A549 (cell line): ENCODE data around the gene TTC28. TPM values are rescaled to one million over a fixed set of nuclear protein-coding genes. Genes with fewer than 3 reads are reported as not detected.

Experiments used
- ATAC-seq, 2 experiments: fragments of 200-7000 bp in 1 of 2; fragments of >200 bp in 1 of 2; cut with Nextera tagmentation in 1 of 2; cut with Tn5 transposase in 1 of 2; 3 replicates each; pipeline versions ENCODE4 v1.8.0 to v1.9.1; 2018 to 2020; ENCODE audit warnings: mild to moderate bottlenecking in 1 of 2, moderate library complexity in 1 of 2
- CTCF ChIA-PET: fragments of 300-600 bp; sonication (Branson Sonifier 250); formaldehyde crosslinking; extraction: SDS; loops from one replicate; lab custom pipeline; 2021; ENCODE audit warnings: antibody characterized with exemption, inconsistent platforms; lab: Yijun Ruan, JAX
- POLR2A ChIA-PET: fragments of 350-600 bp; formaldehyde crosslinking; extraction: SDS; loops from one replicate; lab custom pipeline; 2021; ENCODE audit warnings: antibody characterized with exemption, inconsistent platforms; lab: Yijun Ruan, JAX
- DNase-seq, 2 experiments: peaks; one replicate each; pipeline versions ENCODE4 v3.0.0 to v3.0.0-alpha.2; 2011 to 2016; ENCODE audit warnings: low read depth in 1 of 2, low spot score in 1 of 2
- FAIRE-seq: peaks from 2 replicates; lab custom pipeline; 2011; peaks lifted over from hg19 to GRCh38; lab: Jason Lieb, UNC
- H3K27ac ChIP-seq, 2 experiments: fragments of >200 bp; sonication (Bioruptor Twin); formaldehyde crosslinking; 3 replicates each; pipeline ENCODE4 v1.5.1; 2016 to 2017
- H3K4me1 ChIP-seq: fragments of >200 bp; sonication (Bioruptor Twin); formaldehyde crosslinking; 3 replicates; pipeline ENCODE4 v1.6.1; 2016
- H3K4me2 ChIP-seq: fragments of >200 bp; sonication (Bioruptor Twin); formaldehyde crosslinking; 3 replicates; pipeline ENCODE4 v1.6.1; 2016
- H3K4me3 ChIP-seq: fragments of >200 bp; sonication (Bioruptor Twin); formaldehyde crosslinking; 3 replicates; pipeline ENCODE4 v1.5.1; 2016
- H3K9me3 ChIP-seq: fragments of >200 bp; sonication (Bioruptor Twin); formaldehyde crosslinking; 3 replicates; pipeline ENCODE4 v1.6.1; 2016
- ATOH8 ChIP-seq: fragments of 250-450 bp; sonication (Bioruptor Pico); IDR thresholded peaks from 2 replicates; pipeline ENCODE4 v1.5.0; 2020; ENCODE audit warnings: low read depth, mild to moderate bottlenecking, moderate library complexity
- CBX2 ChIP-seq: fragments of 200-600 bp; sonication (generic); IDR thresholded peaks from 2 replicates; pipeline ENCODE4 v1.6.1; 2016; ENCODE audit warnings: low read depth, mild to moderate bottlenecking, borderline replicate concordance
- CBX8 ChIP-seq: fragments of 200-600 bp; sonication (generic); IDR thresholded peaks from 2 replicates; pipeline ENCODE4 v1.6.1; 2016
- CTCF ChIP-seq: fragments of >200 bp; sonication (Bioruptor Twin); formaldehyde crosslinking; IDR thresholded peaks from 3 replicates; pipeline ENCODE4 v1.5.1; 2016
- E2F6 ChIP-seq: IDR thresholded peaks from 2 replicates; pipeline ENCODE4 v1.6.1; 2012; ENCODE audit warnings: low read depth, borderline replicate concordance
- EP300 ChIP-seq, 2 experiments: fragments of >200 bp; sonication (Bioruptor Twin); formaldehyde crosslinking; IDR thresholded peaks; 2 replicates in 1 of 2; 3 replicates in 1 of 2; pipeline ENCODE4 v1.6.1; 2016 to 2017
- ESRRA ChIP-seq: fragments of 150-350 bp; IDR thresholded peaks from 2 replicates; pipeline ENCODE4 v1.6.1; 2014; ENCODE audit warnings: mild to moderate bottlenecking, low read length, borderline replicate concordance
- FOSB ChIP-seq: fragments of 250-450 bp; sonication (Bioruptor Pico); IDR thresholded peaks from 2 replicates; pipeline ENCODE4 v1.5.0; 2020; ENCODE audit warnings: mild to moderate bottlenecking, moderate library complexity
- GATA3 ChIP-seq: IDR thresholded peaks from 2 replicates; pipeline ENCODE4 v1.6.1; 2012; ENCODE audit warnings: borderline replicate concordance
- HEYL ChIP-seq: fragments of 250-450 bp; sonication (Bioruptor Pico); IDR thresholded peaks from 2 replicates; pipeline ENCODE4 v1.8.0; 2021; ENCODE audit warnings: mild to moderate bottlenecking, moderate library complexity
- HOXB13 ChIP-seq: fragments of 250-450 bp; sonication (Bioruptor Pico); IDR thresholded peaks from 2 replicates; pipeline ENCODE4 v1.5.0; 2020; ENCODE audit warnings: low read depth, mild to moderate bottlenecking, moderate library complexity
- HOXB5 ChIP-seq: fragments of 250-450 bp; sonication (Bioruptor Pico); IDR thresholded peaks from 2 replicates; pipeline ENCODE4 v1.5.0; 2020; ENCODE audit warnings: mild to moderate bottlenecking, moderate library complexity
- KDM1A ChIP-seq: fragments of 200-600 bp; sonication (generic); IDR thresholded peaks from 2 replicates; pipeline ENCODE4 v1.6.1; 2016; ENCODE audit warnings: low read depth, mild to moderate bottlenecking
- KDM5A ChIP-seq: fragments of 200-600 bp; sonication (generic); IDR thresholded peaks from 2 replicates; pipeline ENCODE4 v1.6.1; 2016; ENCODE audit warnings: antibody characterized with exemption, mild to moderate bottlenecking
- RAD21 ChIP-seq, 2 experiments: fragments of >200 bp in 1 of 2; sonication (Bioruptor Twin) in 1 of 2; formaldehyde crosslinking in 1 of 2; IDR thresholded peaks in 1 of 2; conservative IDR thresholded peaks in 1 of 2; 2 replicates in 1 of 2; 3 replicates in 1 of 2; pipeline ENCODE4 v1.6.1; 2012 to 2018; ENCODE audit warnings: inconsistent platforms in 1 of 2
- REST ChIP-seq: fragments of 200-600 bp; sonication (generic); IDR thresholded peaks from 2 replicates; pipeline ENCODE4 v1.6.1; 2016; ENCODE audit warnings: antibody characterized with exemption, mild to moderate bottlenecking, moderate library complexity
- RFX5 ChIP-seq: fragments of 450-650 bp; IDR thresholded peaks from 2 replicates; pipeline ENCODE4 v1.7.1; 2014; ENCODE audit warnings: antibody characterized with exemption, mild to moderate bottlenecking, moderate library complexity
- TFCP2L1 ChIP-seq: fragments of 250-450 bp; sonication (Bioruptor Pico); IDR thresholded peaks from 2 replicates; pipeline ENCODE4 v1.5.0; 2021; ENCODE audit warnings: mild to moderate bottlenecking
- TP53 ChIP-seq: fragments of 250-450 bp; sonication (Bioruptor Pico); IDR thresholded peaks from 2 replicates; pipeline ENCODE4 v1.5.0; 2021; ENCODE audit warnings: mild to moderate bottlenecking, moderate library complexity
- USF2 ChIP-seq: fragments of 450-650 bp; IDR thresholded peaks from 2 replicates; pipeline ENCODE4 v1.6.1; 2014; ENCODE audit warnings: antibody characterized with exemption
- ZFP36 ChIP-seq: fragments of 450-650 bp; IDR thresholded peaks from 2 replicates; pipeline ENCODE4 v1.6.1; 2014; ENCODE audit warnings: borderline replicate concordance; ENCODE audit not compliant: partially characterized antibody
- ZSCAN20 ChIP-seq: fragments of 250-450 bp; sonication (Bioruptor Pico); IDR thresholded peaks from 2 replicates; pipeline ENCODE4 v1.8.0; 2022; ENCODE audit warnings: mild to moderate bottlenecking, moderate library complexity
- WGBS: methylation state at CpG from one replicate; pipeline ENCODE4 v1.1.6; 2017; ENCODE audit errors: missing lambda C conversion rate; 5-methylcytosine and 5-hydroxymethylcytosine counted together
- polyA plus RNA-seq, 4 experiments: library from polyadenylated mRNA; depleted of rRNA in 3 of 4; stranded (reverse); fragments of >200 nt; fragmentation: RNase III in 1 of 4; extraction: RNeasy Plus Mini Kit Qiagen cat#74134 plus additional on column Dnase treatment in 1 of 4; gene quantifications; 2 replicates in 3 of 4; 3 replicates in 1 of 4; pipeline ENCODE4 v1.2.3, GENCODE V29; 2011 to 2017

TTC28 gene
- polyA plus RNA-seq, 2 of the 4 experiments (the other 2 are of a cell fraction): 2.6 to 3.8 TPM

- no peak overlapping the region for H3K4me2 ChIP-seq
- POLR2A ChIA-PET: no interaction called here
- DNase-seq (no peak), ATAC-seq (no peak), FAIRE-seq (no peak)
- no peak overlapping the region for H3K27ac ChIP-seq
- H3K4me3 ChIP-seq: no peak overlapping the region
- CTCF ChIA-PET: no interaction called here
- no peak for TF ChIP-seq RAD21 (conservative IDR thresholded peaks at IDR 0.05 in 1 of 2, IDR thresholded peaks at IDR 0.05 in 1 of 2)
- no peak for TF ChIP-seq RFX5
- TF ChIP-seq EP300 (IDR thresholded peaks at IDR 0.05): no peak
- no peak for TF ChIP-seq TFCP2L1
- no peak for TF ChIP-seq KDM1A
- TF ChIP-seq TP53 (CRISPR knock-in tag): no peak
- TF ChIP-seq CTCF: no peak
- TF ChIP-seq ZFP36: no peak
- no peak for TF ChIP-seq KDM5A
- TF ChIP-seq CBX8: no peak
- no peak for TF ChIP-seq E2F6
- no peaks in the 10 kb centered on the region for H3K4me1 ChIP-seq
- 94% methylated on average over 1 of the region's 1 CpG for WGBS
- no peaks in the 10 kb centered on the region for H3K9me3 ChIP-seq
Measured at GRCh38 chr22:28205926-28206325, 473.7 kb downstream of the TTC28 start.

- Histone ChIP-seq H3K4me2 (no peak overlapping the region), H3K9me3 (no peaks in the 10 kb centered on the region), H3K4me3 (no peak overlapping the region), H3K4me1 (no peaks in the 10 kb centered on the region), H3K27ac (no peak overlapping the region)
- no peak for ATAC-seq
- ChIA-PET CTCF (no interaction called here), POLR2A (no interaction called here)
- DNase-seq: no peak
- no peak for FAIRE-seq
- TF ChIP-seq KDM1A: no peak
- no peak for TF ChIP-seq ATOH8 (CRISPR knock-in tag)
- TF ChIP-seq ESRRA: no peak
- no peak for TF ChIP-seq HOXB5 (CRISPR knock-in tag)
- TF ChIP-seq ZSCAN20 (CRISPR knock-in tag): no peak
- TF ChIP-seq GATA3: no peak
- TF ChIP-seq FOSB (CRISPR knock-in tag): no peak
- no peak for TF ChIP-seq RFX5
- no peak for TF ChIP-seq HEYL (CRISPR knock-in tag)
- TF ChIP-seq REST: no peak
- no peak for TF ChIP-seq USF2
- TF ChIP-seq CBX2: no peak
- TF ChIP-seq HOXB13: no peak
- no peak for TF ChIP-seq EP300 (IDR thresholded peaks at IDR 0.05)
- 79% methylated on average over 1 of the region's 1 CpG for WGBS
Measured at GRCh38 chr22:28204382-28204781, 475.3 kb downstream of the TTC28 start.
